Measurements from ENCODE around the gene FBXL20. TPM values are rescaled to one million over a fixed set of nuclear protein-coding genes. Genes with fewer than 3 reads are reported as not detected.

FBXL20 gene
- polyA plus RNA-seq, 6 donors from 2014 or later: 0.74 to 7.2 (median 4.0) TPM

DNA sequence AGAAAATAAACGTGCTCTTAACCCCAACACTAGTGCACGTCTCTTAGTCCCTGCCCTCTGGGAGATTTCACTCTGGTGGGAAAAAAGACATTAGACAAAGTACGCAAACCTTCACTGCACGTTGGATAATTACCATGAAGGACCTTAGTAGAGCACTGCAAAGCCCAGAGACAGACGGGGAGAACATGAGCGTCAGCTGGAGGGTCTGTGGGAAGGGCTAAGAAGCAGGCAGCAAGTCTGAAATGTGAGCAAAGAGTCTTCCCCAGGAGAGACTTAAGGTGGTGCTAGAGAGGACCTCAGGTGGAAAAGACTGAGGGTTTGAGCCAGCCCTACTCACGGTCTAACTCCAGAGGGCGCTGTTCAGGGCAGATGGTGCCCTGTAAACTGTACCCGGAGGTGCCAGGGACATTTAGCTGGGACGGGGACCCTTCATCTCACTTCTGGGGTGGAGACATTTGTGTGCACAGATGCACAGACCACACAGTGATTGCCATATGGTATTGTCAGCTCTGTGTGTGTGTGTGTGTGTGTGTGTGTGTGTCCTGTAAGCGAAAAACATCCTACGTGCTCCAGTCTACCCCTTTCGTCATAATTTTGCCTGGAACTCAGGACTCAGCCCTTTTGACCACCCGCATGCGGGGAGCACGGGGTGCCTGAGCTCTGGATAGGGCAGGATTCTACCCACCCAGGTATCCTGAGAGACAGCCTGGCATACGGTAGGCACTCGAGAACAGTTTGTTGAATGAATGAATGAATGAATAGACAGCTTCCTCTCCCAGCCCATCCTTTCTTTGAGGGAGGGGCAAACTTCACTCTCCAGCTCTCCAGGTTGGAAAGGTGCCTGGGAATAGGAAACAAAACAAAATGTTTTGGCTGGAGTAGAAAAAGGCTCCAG lies 165.6 kb downstream of the FBXL20 start:
- Mint-ChIP-seq H3K4me3 (peak overlapping the region in 1 of 8 donors; percentile 29), H3K27ac (peak overlapping the region in 1 of 6 donors; percentile 6)

GRCh38 chr17:39231591-39232551 lies 169.6 kb downstream of the FBXL20 start:
- no peaks in the 10 kb centered on the region for H3K9me3 Mint-ChIP-seq
- DNase-seq (peak; percentile 59), ATAC-seq (ENCODE audit: low read depth in 2 of 2) (peak; percentile 86 to 88)
- peak overlapping the region in 5 of 6 donors; percentile 34 to 86 (median 64) for H3K27ac Mint-ChIP-seq
- H3K27me3 Mint-ChIP-seq: peaks cover 28 to 48% (median 41%) of the 10 kb centered on the region in 3 donors
- H3K4me3 Mint-ChIP-seq: peak overlapping the region in 6 of 8 donors; percentile 4 to 85 (median 50)
- H3K4me1 Mint-ChIP-seq: peaks cover 10 to 18% (median 13%) of the 10 kb centered on the region in 3 donors
- H3K36me3 Mint-ChIP-seq: no peaks in the 10 kb centered on the region

More for the DNA sequence above, 165.6 kb downstream of the FBXL20 start:
- DNase-seq (no peak), ATAC-seq (ENCODE audit: low read depth in 2 of 2) (peak; percentile 29 to 40)
- H3K36me3 Mint-ChIP-seq: no peaks in the 10 kb centered on the region
- peaks cover 17 to 32% (median 25%) of the 10 kb centered on the region in 3 donors for H3K27me3 Mint-ChIP-seq
- H3K4me1 Mint-ChIP-seq: peaks cover 28 to 37% (median 28%) of the 10 kb centered on the region in 3 donors
- H3K9me3 Mint-ChIP-seq: no peaks in the 10 kb centered on the region

- Mint-ChIP-seq H3K4me3 (peak overlapping the region in 2 of 8 donors; percentile 9 to 58), H3K27ac (peak overlapping the region in 2 of 6 donors; percentile 34 to 67), H3K4me1 (peaks cover 13 to 20% (median 16%) of the 10 kb centered on the region in 3 donors), H3K27me3 (peaks cover 30 to 50% (median 44%) of the 10 kb centered on the region in 3 donors), H3K9me3 (peaks cover 0 to 1% (median 0%) of the 10 kb centered on the region in 7 donors), H3K36me3 (no peaks in the 10 kb centered on the region)
- DNase-seq: no peak
- no peak for ATAC-seq (ENCODE audit: low read depth in 2 of 2)
Measured at GRCh38 chr17:39231091-39231561, 170.3 kb downstream of the FBXL20 start.

DNA sequence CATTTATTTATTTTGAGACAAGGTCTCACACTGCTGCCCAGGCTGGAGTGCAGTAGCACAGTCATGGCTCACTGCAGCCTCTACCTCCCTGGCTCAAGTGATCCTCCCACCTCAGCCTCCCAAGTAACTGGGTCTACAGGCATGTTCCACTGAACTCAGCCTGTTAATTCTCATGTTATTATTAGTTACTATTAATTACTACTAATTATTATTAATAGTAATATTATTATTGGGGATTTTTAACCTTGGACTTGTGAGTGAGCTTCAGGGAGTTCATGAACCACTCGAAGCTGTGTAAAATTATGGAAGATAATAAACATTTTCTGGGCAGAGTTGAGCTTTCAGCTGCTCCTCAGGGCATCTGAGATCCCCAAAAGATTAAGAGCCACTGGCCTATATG lies 171.1 kb downstream of the FBXL20 start:
- DNase-seq (no peak), ATAC-seq (ENCODE audit: low read depth in 2 of 2) (no peak)
- Mint-ChIP-seq H3K27ac (no peak overlapping the region), H3K4me3 (no peak overlapping the region), H3K36me3 (no peaks in the 10 kb centered on the region), H3K9me3 (peaks cover 0 to 3% (median 0%) of the 10 kb centered on the region in 7 donors), H3K27me3 (peaks cover 34 to 55% (median 50%) of the 10 kb centered on the region in 3 donors), H3K4me1 (peaks cover 16 to 18% (median 16%) of the 10 kb centered on the region in 3 donors)

GRCh38 chr17:39229274-39229913 lies 172.0 kb downstream of the FBXL20 start:
- DNase-seq (no peak), ATAC-seq (ENCODE audit: low read depth in 2 of 2) (no peak)
- Mint-ChIP-seq H3K36me3 (no peaks in the 10 kb centered on the region), H3K27ac (no peak overlapping the region), H3K9me3 (peaks cover 0 to 3% (median 0%) of the 10 kb centered on the region in 7 donors), H3K27me3 (peaks cover 38 to 62% (median 52%) of the 10 kb centered on the region in 3 donors), H3K4me1 (peaks cover 16 to 23% (median 20%) of the 10 kb centered on the region in 3 donors), H3K4me3 (peak overlapping the region in 1 of 8 donors; percentile 18)

DNA sequence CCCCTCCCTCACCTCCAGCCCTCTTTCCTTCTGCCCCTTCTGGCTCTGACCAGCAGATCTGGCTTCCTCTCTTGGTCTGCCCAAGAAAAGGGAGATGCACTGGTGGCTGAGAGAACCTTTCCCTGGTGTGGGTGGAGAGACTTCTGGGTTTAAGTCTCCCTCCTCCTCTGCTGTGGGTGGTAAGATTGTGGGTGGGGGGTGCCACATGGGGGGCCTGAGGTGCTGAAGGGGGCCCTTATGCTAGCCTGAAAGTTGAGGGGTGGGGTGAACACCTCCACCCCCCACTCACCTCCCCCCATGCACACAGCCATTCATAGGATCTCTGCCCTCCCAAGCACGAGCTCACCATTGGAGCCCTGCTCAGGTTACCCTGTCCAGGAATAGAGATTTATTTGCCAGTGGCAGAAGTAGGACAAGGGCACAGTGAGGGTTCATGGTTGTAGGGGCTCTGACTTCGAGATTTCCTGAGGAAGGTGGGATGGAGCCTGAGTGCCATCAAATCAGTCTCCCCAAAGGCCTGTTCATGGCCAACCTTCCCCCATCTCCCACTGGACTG lies 174.0 kb downstream of the FBXL20 start:
- H3K4me1 Mint-ChIP-seq: peaks cover 22 to 28% (median 23%) of the 10 kb centered on the region in 3 donors
- peaks cover 43 to 80% (median 67%) of the 10 kb centered on the region in 3 donors for H3K27me3 Mint-ChIP-seq
- peaks cover 0 to 3% (median 0%) of the 10 kb centered on the region in 7 donors for H3K9me3 Mint-ChIP-seq
- H3K27ac Mint-ChIP-seq: no peak overlapping the region
- peaks cover 0 to 7% of the 10 kb centered on the region in 2 donors for H3K36me3 Mint-ChIP-seq
- DNase-seq (no peak), ATAC-seq (ENCODE audit: low read depth in 2 of 2) (no peak)
- peak overlapping the region in 1 of 8 donors; percentile 9 for H3K4me3 Mint-ChIP-seq

GRCh38 chr17:39225959-39226683 lies 175.3 kb downstream of the FBXL20 start:
- Mint-ChIP-seq H3K9me3 (peaks cover 0 to 3% (median 0%) of the 10 kb centered on the region in 7 donors), H3K27ac (peak overlapping the region in 1 of 6 donors; percentile 67), H3K36me3 (peaks cover 0 to 7% of the 10 kb centered on the region in 2 donors), H3K4me1 (peaks cover 12 to 19% (median 13%) of the 10 kb centered on the region in 3 donors), H3K27me3 (peaks cover 31 to 75% (median 63%) of the 10 kb centered on the region in 3 donors), H3K4me3 (peak overlapping the region; percentile 60 to 93 (median 85))
- no peak for DNase-seq
- ATAC-seq (ENCODE audit: low read depth in 2 of 2): peak; percentile 46 to 49

- peaks cover 30 to 69% (median 63%) of the 10 kb centered on the region in 3 donors for H3K27me3 Mint-ChIP-seq
- peak; percentile 78 to 79 for ATAC-seq (ENCODE audit: low read depth in 2 of 2)
- peak within 1 kb of the TSS; percentile 68 to 93 (median 85) for H3K4me3 Mint-ChIP-seq
- H3K9me3 Mint-ChIP-seq: peaks cover 0 to 3% (median 0%) of the 10 kb centered on the region in 7 donors
- H3K36me3 Mint-ChIP-seq: peaks cover 0 to 7% of the 10 kb centered on the region in 2 donors
- peak; percentile 62 for DNase-seq
- peaks cover 12 to 19% (median 13%) of the 10 kb centered on the region in 3 donors for H3K4me1 Mint-ChIP-seq
- peak within 1 kb of the TSS in 3 of 6 donors; percentile 24 to 94 (median 68) for H3K27ac Mint-ChIP-seq
Measured at GRCh38 chr17:39225308-39225958, 176.0 kb downstream of the FBXL20 start, which contains the start of gene STAC2. TSS of gene STAC2 (minus strand) at chr17:39225945. CDS start at chr17:39225502, 443 bp downstream.

- peaks cover 12 to 19% (median 13%) of the 10 kb centered on the region in 3 donors for H3K4me1 Mint-ChIP-seq
- H3K9me3 Mint-ChIP-seq: peaks cover 0 to 3% (median 0%) of the 10 kb centered on the region in 7 donors
- H3K4me3 Mint-ChIP-seq: peak overlapping the region in 6 of 8 donors; percentile 75 to 88 (median 82)
- DNase-seq (no peak), ATAC-seq (ENCODE audit: low read depth in 2 of 2) (peak; percentile 59 to 66)
- H3K27ac Mint-ChIP-seq: peak overlapping the region in 3 of 6 donors; percentile 24 to 94 (median 68)
- peaks cover 29 to 73% (median 60%) of the 10 kb centered on the region in 3 donors for H3K27me3 Mint-ChIP-seq
- peaks cover 0 to 7% of the 10 kb centered on the region in 2 donors for H3K36me3 Mint-ChIP-seq
Measured at GRCh38 chr17:39224778-39225307, 176.6 kb downstream of the FBXL20 start.

GRCh38 chr17:39223907-39224777 lies 177.3 kb downstream of the FBXL20 start:
- Mint-ChIP-seq H3K27me3 (peaks cover 28 to 73% (median 59%) of the 10 kb centered on the region in 3 donors), H3K4me3 (peak overlapping the region; percentile 42 to 91 (median 76)), H3K36me3 (peaks cover 0 to 7% of the 10 kb centered on the region in 2 donors), H3K9me3 (peaks cover 0 to 3% (median 0%) of the 10 kb centered on the region in 7 donors), H3K4me1 (peaks cover 12 to 19% (median 13%) of the 10 kb centered on the region in 3 donors), H3K27ac (peak overlapping the region in 4 of 6 donors; percentile 44 to 89 (median 59))
- no peak for ATAC-seq (ENCODE audit: low read depth in 2 of 2)
- no peak for DNase-seq

Data from naive B cell (primary cell).